SK-N-SH (cell line): ENCODE measurements around the gene ERLEC1. TPM values are rescaled to one million over a fixed set of nuclear protein-coding genes. Genes with fewer than 3 reads are reported as not detected.

ENCODE experiments used
- CTCF ChIA-PET: fragments of 300-600, 350-600 bp; formaldehyde crosslinking; extraction: SDS; loops from one replicate; lab custom pipeline; 2021; lab: Yijun Ruan, JAX
- POLR2A ChIA-PET: fragments of 350-600 bp; sonication (Branson Sonifier 250); formaldehyde crosslinking; extraction: SDS; loops from one replicate; lab custom pipeline; 2020; ENCODE audit warnings: antibody characterized with exemption, inconsistent platforms; lab: Yijun Ruan, JAX
- DNase-seq: peaks from one replicate; pipeline ENCODE4 v3.0.0; 2012
- H2AFZ ChIP-seq: fragments of 200-600 bp; sonication (generic); 2 replicates; pipeline ENCODE4 v1.8.1; 2016; ENCODE audit warnings: antibody characterized with exemption, mild to moderate bottlenecking, low read depth
- H3F3A ChIP-seq: fragments of 200-600 bp; sonication (generic); replicated peaks from 2 replicates; pipeline ENCODE3; 2016; ENCODE audit warnings: antibody characterized with exemption, mild to moderate bottlenecking; ENCODE audit not compliant: insufficient read depth
- H3K27ac ChIP-seq, 2 experiments: fragments of 200-500 bp in 1 of 2; fragments of 200-600 bp in 1 of 2; sonication (Bioruptor generic) in 1 of 2; sonication (generic), shearing (Covaris generic) in 1 of 2; 2 replicates each; pipeline versions ENCODE4 v1.5.1 to v1.6.1; 2014 to 2016; ENCODE audit warnings: low read depth in 2 of 2, inconsistent platforms in 1 of 2, low read length in 1 of 2, mild to moderate bottlenecking in 1 of 2, mixed read lengths in 1 of 2
- H3K27me3 ChIP-seq: fragments of 200-600 bp; sonication (generic), shearing (Covaris generic); 2 replicates; pipeline ENCODE4 v1.6.1; 2016; ENCODE audit warnings: mixed run types; ENCODE audit not compliant: insufficient read depth
- H3K36me3 ChIP-seq, 2 experiments: fragments of 200-500 bp in 1 of 2; fragments of 200-600 bp in 1 of 2; sonication (Bioruptor generic) in 1 of 2; sonication (generic) in 1 of 2; replicated peaks in 1 of 2; 2 replicates each; pipeline versions ENCODE3 to v1.5.1; 2014 to 2016; ENCODE audit warnings: low read length in 1 of 2, mild to moderate bottlenecking in 1 of 2; ENCODE audit not compliant: insufficient read depth in 2 of 2, control insufficient read depth in 1 of 2
- H3K4me1 ChIP-seq, 2 experiments: fragments of 200-500 bp in 1 of 2; fragments of 200-600 bp in 1 of 2; sonication (Bioruptor generic) in 1 of 2; sonication (generic), shearing (Covaris generic) in 1 of 2; 2 replicates each; pipeline versions ENCODE4 v1.5.1 to v1.6.1; 2014 to 2016; ENCODE audit warnings: low read depth in 1 of 2, low read length in 1 of 2, mixed run types in 1 of 2; ENCODE audit not compliant: insufficient read depth in 2 of 2, control insufficient read depth in 1 of 2
- H3K4me2 ChIP-seq: fragments of 200-600 bp; sonication (generic), shearing (Covaris generic); 2 replicates; pipeline ENCODE4 v1.6.1; 2017; ENCODE audit warnings: mixed run types
- H3K4me3 ChIP-seq, 2 experiments: fragments of 200-500 bp in 1 of 2; fragments of 200-600 bp in 1 of 2; sonication (Bioruptor generic) in 1 of 2; sonication (generic), shearing (Covaris generic) in 1 of 2; 2 replicates each; pipeline versions ENCODE4 v1.5.1 to v1.8.1; 2014 to 2016; ENCODE audit warnings: low read depth in 2 of 2, inconsistent platforms in 1 of 2, low read length in 1 of 2, mild to moderate bottlenecking in 1 of 2, mixed read lengths in 1 of 2, moderate library complexity in 1 of 2
- H3K79me2 ChIP-seq: fragments of 200-600 bp; sonication (generic); 2 replicates; pipeline ENCODE4 v1.8.1; 2017; ENCODE audit warnings: mild to moderate bottlenecking; ENCODE audit not compliant: insufficient read depth
- H3K9ac ChIP-seq: fragments of 200-600 bp; sonication (generic); 2 replicates; pipeline ENCODE4 v1.6.1; 2017; ENCODE audit warnings: mixed run types
- H3K9me2 ChIP-seq: fragments of 200-600 bp; sonication (generic); 2 replicates; pipeline ENCODE4 v1.6.1; 2017; ENCODE audit warnings: mixed run types
- H3K9me3 ChIP-seq: fragments of 200-600 bp; sonication (generic); 2 replicates; pipeline ENCODE4 v1.6.1; 2017; ENCODE audit warnings: mixed run types, mild to moderate bottlenecking, moderate library complexity
- H4K20me1 ChIP-seq: fragments of 200-600 bp; sonication (generic); 2 replicates; pipeline ENCODE4 v1.6.1; 2017; ENCODE audit warnings: mild to moderate bottlenecking, mixed run types; ENCODE audit not compliant: insufficient read depth
- CHD2 ChIP-seq: fragments of 150-350 bp; IDR thresholded peaks from 2 replicates; pipeline ENCODE4 v1.6.1; 2018; ENCODE audit warnings: low read length; ENCODE audit not compliant: partially characterized antibody
- CTCF ChIP-seq: fragments of 200-600 bp; sonication (generic); IDR thresholded peaks from 2 replicates; pipeline ENCODE4 v1.6.1; 2017; ENCODE audit warnings: antibody characterized with exemption, mild to moderate bottlenecking, moderate library complexity
- EP300 ChIP-seq, 2 experiments: IDR thresholded peaks; 2 replicates each; pipeline versions ENCODE4 v1.4.0 to v1.6.1; 2012; ENCODE audit warnings: borderline replicate concordance in 1 of 2, low read depth in 1 of 2, low read length in 1 of 2
- FOSL2 ChIP-seq: IDR thresholded peaks from 2 replicates; pipeline ENCODE4 v1.4.0; 2012; ENCODE audit warnings: low read depth, mild to moderate bottlenecking, moderate library complexity, borderline replicate concordance
- FOXJ3 ChIP-seq: sonication (generic); formaldehyde crosslinking; IDR thresholded peaks from 2 replicates; pipeline ENCODE4 v1.5.1; 2020; ENCODE audit warnings: mild to moderate bottlenecking, missing genetic modification reagents
- FOXM1 ChIP-seq: IDR thresholded peaks from 2 replicates; pipeline ENCODE4 v1.4.0; 2012; ENCODE audit warnings: low read depth, mild to moderate bottlenecking
- GABPA ChIP-seq: IDR thresholded peaks from 2 replicates; pipeline ENCODE4 v1.4.0; 2012; ENCODE audit warnings: low read depth, mild to moderate bottlenecking
- IRF3 ChIP-seq: fragments of 150-350 bp; IDR thresholded peaks from 2 replicates; pipeline ENCODE4 v1.6.1; 2016; ENCODE audit warnings: mild to moderate bottlenecking, low read depth, low read length
- JUND ChIP-seq: IDR thresholded peaks from 2 replicates; pipeline ENCODE4 v1.4.0; 2012
- MEF2A ChIP-seq: IDR thresholded peaks from 2 replicates; pipeline ENCODE4 v1.4.0; 2012; ENCODE audit warnings: low read depth, borderline replicate concordance
- POLR2AphosphoS5 ChIP-seq: IDR thresholded peaks from 2 replicates; pipeline ENCODE4 v1.6.1; 2012; ENCODE audit warnings: low read depth, low read length
- RAD21 ChIP-seq: IDR thresholded peaks from 2 replicates; pipeline ENCODE4 v1.6.1; 2012; ENCODE audit warnings: mild to moderate bottlenecking, low read length
- REST ChIP-seq: IDR thresholded peaks from 2 replicates; pipeline ENCODE4 v1.6.1; 2012; ENCODE audit warnings: mild to moderate bottlenecking, low read depth, low read length, moderate library complexity
- RFX5 ChIP-seq: IDR thresholded peaks from 2 replicates; pipeline ENCODE4 v1.6.1; 2012; ENCODE audit warnings: mild to moderate bottlenecking, improper control_type of control experiment, low read length
- RXRA ChIP-seq: IDR thresholded peaks from 2 replicates; pipeline ENCODE4 v1.4.0; 2012; ENCODE audit warnings: low read depth, mild to moderate bottlenecking, borderline replicate concordance
- TCF12 ChIP-seq: IDR thresholded peaks from 2 replicates; pipeline ENCODE4 v1.4.0; 2012
- YY1 ChIP-seq: IDR thresholded peaks from 2 replicates; pipeline ENCODE4 v1.4.0; 2012; ENCODE audit warnings: low read depth, mild to moderate bottlenecking
- ZBTB33 ChIP-seq: IDR thresholded peaks from 2 replicates; pipeline ENCODE4 v1.4.0; 2012; ENCODE audit warnings: low read depth, borderline replicate concordance
- WGBS: methylation state at CpG from one replicate; pipeline ENCODE4 v1.1.6; 2017; ENCODE audit warnings: low lambda C conversion rate; 5-methylcytosine and 5-hydroxymethylcytosine counted together
- polyA plus RNA-seq, 3 experiments: library from polyadenylated mRNA; depleted of rRNA; stranded (reverse); fragments of >200 nt; gene quantifications; 2 replicates each; pipeline ENCODE4 v1.2.3, GENCODE V29; 2012

ERLEC1 gene
- polyA plus RNA-seq, 1 of the 3 experiments (the other 2 are of a cell fraction) = 61.7 TPM

GRCh38 chr2:53801547-53801946 is 14.7 kb downstream of the ERLEC1 start:
- H3K4me2 ChIP-seq = no peak overlapping the region
- H3K4me1 ChIP-seq = no peaks in the 10 kb centered on the region
- H4K20me1 ChIP-seq = no peaks in the 10 kb centered on the region
- H3K9me2 ChIP-seq = no peaks in the 10 kb centered on the region
- TF ChIP-seq CHD2 (no peak), FOXM1 (no peak), RXRA (no peak), RFX5 (no peak), JUND (no peak), RAD21 (no peak), YY1 (no peak), IRF3 (no peak), FOSL2 (no peak), FOXJ3 (CRISPR knock-in tag) (no peak), POLR2AphosphoS5 (no peak), TCF12 (no peak), GABPA (no peak)
- ChIA-PET CTCF (no interaction called here), POLR2A (no interaction called here)
- H3K4me3 ChIP-seq = no peak overlapping the region
- no peak overlapping the region for H2AFZ ChIP-seq
- H3K27ac ChIP-seq = no peak overlapping the region
- H3F3A ChIP-seq = peaks cover 14% of the 10 kb centered on the region
- H3K36me3 ChIP-seq = peaks cover 72 to 87% of the 10 kb centered on the region in 2 experiments
- no peaks in the 10 kb centered on the region for H3K27me3 ChIP-seq
- H3K9ac ChIP-seq = no peak overlapping the region
- no peak for DNase-seq
- no peaks in the 10 kb centered on the region for H3K79me2 ChIP-seq
- H3K9me3 ChIP-seq = no peaks in the 10 kb centered on the region

GRCh38 chr2:53802617-53803151 is 15.8 kb downstream of the ERLEC1 start:
- peaks cover 70 to 78% of the 10 kb centered on the region in 2 experiments for H3K36me3 ChIP-seq
- H3K79me2 ChIP-seq = no peaks in the 10 kb centered on the region
- TF ChIP-seq REST (no peak), FOXJ3 (CRISPR knock-in tag) (no peak), MEF2A (no peak), ZBTB33 (no peak), CTCF (no peak), EP300 (IDR thresholded peaks at IDR 0.05; ENCODE audit: borderline replicate concordance in 1 of 2, low read depth in 1 of 2, low read length in 1 of 2) (no peak)
- TF ChIP-seq, all 33 proteins: peak for 0
- DNase-seq = no peak
- H2AFZ ChIP-seq = no peak overlapping the region
- H3F3A ChIP-seq = peaks cover 14% of the 10 kb centered on the region
- H3K9ac ChIP-seq = no peak overlapping the region
- no peaks in the 10 kb centered on the region for H3K9me3 ChIP-seq
- H4K20me1 ChIP-seq = no peaks in the 10 kb centered on the region
- ChIA-PET CTCF (no interaction called here), POLR2A (no interaction called here)
- WGBS = 88% methylated on average over 7 of the region's 7 CpGs
- H3K4me2 ChIP-seq = no peak overlapping the region
- no peaks in the 10 kb centered on the region for H3K27me3 ChIP-seq
- no peaks in the 10 kb centered on the region for H3K9me2 ChIP-seq
- H3K27ac ChIP-seq = no peak overlapping the region
- H3K4me3 ChIP-seq = no peak overlapping the region
- no peaks in the 10 kb centered on the region for H3K4me1 ChIP-seq
